ENCODE data around the gene U2AF2. TPM values are rescaled to one million over a fixed set of nuclear protein-coding genes. Genes with fewer than 3 reads are reported as not detected.

The U2AF2 gene
- total RNA-seq, 4 donors from 2014 or later = 85.0 to 112 (median 99.7) TPM

DNA sequence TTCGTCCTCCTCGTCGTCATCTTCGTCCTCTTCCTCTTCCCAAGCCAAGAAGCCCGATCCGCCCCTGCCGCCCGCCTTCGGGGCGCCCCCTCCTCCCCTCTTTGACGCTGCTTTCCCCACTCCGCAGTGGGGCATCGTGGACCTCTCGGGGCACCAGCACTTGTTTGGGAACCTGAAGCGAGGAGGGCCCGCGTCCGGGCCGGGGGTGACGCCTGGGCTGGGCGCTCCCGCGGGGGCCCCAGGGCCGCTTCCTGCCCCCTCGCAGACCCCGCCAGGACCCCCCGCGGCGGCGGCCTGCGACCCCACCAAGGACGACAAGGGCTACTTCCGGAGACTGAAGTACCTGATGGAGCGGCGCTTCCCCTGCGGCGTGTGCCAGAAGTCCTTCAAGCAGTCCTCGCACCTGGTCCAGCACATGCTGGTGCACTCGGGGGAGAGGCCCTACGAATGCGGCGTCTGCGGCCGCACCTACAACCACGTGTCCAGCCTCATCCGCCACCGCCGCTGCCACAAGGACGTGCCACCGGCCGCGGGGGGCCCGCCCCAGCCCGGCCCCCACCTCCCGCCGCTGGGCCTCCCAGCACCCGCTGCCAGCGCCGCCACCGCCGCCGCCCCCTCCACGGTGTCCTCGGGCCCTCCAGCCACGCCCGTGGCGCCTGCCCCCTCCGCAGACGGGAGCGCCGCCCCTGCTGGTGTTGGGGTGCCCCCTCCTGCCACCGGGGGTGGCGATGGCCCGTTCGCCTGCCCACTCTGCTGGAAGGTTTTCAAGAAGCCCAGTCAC, 40.7 kb upstream of the U2AF2 start:
- Histone ChIP-seq H3K9me3 (no peaks in the 10 kb centered on the region), H3K36me3 (peaks cover 11 to 71% (median 26%) of the 10 kb centered on the region in 3 donors), H3K4me1 (peaks cover 0 to 30% (median 4%) of the 10 kb centered on the region in 3 donors), H3K27me3 (no peaks in the 10 kb centered on the region), H3K27ac (no peak overlapping the region), H3K4me3 (no peak overlapping the region)
- DNase-seq = no peak
- intact Hi-C loops (cut with DNase I) = loop anchor here (5.0 kb wide), 1 partner anchor 97 kb away; no protein-coding TSS in a partner anchor
- TF ChIP-seq, protein P1, sequence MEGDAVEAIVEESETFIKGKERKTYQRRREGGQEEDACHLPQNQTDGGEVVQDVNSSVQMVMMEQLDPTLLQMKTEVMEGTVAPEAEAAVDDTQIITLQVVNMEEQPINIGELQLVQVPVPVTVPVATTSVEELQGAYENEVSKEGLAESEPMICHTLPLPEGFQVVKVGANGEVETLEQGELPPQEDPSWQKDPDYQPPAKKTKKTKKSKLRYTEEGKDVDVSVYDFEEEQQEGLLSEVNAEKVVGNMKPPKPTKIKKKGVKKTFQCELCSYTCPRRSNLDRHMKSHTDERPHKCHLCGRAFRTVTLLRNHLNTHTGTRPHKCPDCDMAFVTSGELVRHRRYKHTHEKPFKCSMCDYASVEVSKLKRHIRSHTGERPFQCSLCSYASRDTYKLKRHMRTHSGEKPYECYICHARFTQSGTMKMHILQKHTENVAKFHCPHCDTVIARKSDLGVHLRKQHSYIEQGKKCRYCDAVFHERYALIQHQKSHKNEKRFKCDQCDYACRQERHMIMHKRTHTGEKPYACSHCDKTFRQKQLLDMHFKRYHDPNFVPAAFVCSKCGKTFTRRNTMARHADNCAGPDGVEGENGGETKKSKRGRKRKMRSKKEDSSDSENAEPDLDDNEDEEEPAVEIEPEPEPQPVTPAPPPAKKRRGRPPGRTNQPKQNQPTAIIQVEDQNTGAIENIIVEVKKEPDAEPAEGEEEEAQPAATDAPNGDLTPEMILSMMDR (IDR thresholded peaks at IDR 0.05) = no peak
- no peak for TF ChIP-seq POLR2A (IDR thresholded peaks at IDR 0.05)
- WGBS, 2 donors = 96 to 97% methylated on average over 13 to 28 of the region's 75 CpGs

DNA sequence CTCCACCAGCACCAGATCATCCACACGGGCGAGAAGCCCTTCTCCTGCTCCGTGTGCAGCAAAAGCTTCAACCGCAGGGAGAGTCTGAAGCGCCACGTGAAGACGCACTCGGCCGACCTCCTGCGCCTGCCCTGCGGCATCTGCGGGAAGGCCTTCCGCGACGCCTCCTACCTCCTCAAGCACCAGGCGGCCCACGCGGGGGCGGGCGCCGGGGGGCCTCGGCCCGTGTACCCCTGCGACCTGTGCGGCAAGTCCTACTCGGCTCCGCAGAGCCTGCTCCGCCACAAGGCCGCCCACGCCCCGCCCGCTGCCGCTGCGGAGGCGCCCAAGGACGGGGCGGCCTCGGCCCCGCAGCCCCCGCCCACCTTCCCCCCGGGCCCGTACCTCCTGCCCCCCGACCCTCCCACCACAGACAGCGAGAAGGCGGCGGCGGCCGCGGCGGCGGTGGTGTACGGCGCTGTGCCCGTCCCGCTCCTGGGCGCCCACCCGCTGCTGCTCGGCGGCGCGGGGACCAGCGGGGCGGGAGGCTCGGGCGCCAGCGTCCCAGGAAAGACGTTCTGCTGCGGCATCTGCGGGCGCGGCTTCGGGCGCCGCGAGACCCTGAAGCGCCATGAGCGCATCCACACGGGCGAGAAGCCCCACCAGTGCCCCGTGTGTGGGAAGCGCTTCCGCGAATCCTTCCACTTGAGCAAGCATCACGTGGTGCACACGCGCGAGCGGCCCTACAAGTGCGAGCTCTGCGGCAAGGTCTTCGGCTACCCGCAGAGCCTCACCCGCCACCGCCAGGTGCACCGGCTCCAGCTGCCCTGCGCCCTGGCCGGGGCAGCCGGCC, 39.9 kb upstream of the U2AF2 start:
- intact Hi-C loops (cut with DNase I) = loop anchor here (5.0 kb wide), 1 partner anchor 98 kb away; no protein-coding TSS in a partner anchor
- Histone ChIP-seq H3K9me3 (no peaks in the 10 kb centered on the region), H3K4me1 (peaks cover 2 to 34% (median 4%) of the 10 kb centered on the region in 3 donors), H3K27ac (no peak overlapping the region), H3K27me3 (no peaks in the 10 kb centered on the region), H3K4me3 (no peak overlapping the region), H3K36me3 (peaks cover 11 to 63% (median 26%) of the 10 kb centered on the region in 3 donors)
- DNase-seq = no peak
- 95 to 100% methylated on average over 1 to 24 of the region's 98 CpGs for WGBS, 2 donors
- no peak for TF ChIP-seq POLR2A (IDR thresholded peaks at IDR 0.05)
- TF ChIP-seq, protein P1 (IDR thresholded peaks at IDR 0.05) = no peak

DNA sequence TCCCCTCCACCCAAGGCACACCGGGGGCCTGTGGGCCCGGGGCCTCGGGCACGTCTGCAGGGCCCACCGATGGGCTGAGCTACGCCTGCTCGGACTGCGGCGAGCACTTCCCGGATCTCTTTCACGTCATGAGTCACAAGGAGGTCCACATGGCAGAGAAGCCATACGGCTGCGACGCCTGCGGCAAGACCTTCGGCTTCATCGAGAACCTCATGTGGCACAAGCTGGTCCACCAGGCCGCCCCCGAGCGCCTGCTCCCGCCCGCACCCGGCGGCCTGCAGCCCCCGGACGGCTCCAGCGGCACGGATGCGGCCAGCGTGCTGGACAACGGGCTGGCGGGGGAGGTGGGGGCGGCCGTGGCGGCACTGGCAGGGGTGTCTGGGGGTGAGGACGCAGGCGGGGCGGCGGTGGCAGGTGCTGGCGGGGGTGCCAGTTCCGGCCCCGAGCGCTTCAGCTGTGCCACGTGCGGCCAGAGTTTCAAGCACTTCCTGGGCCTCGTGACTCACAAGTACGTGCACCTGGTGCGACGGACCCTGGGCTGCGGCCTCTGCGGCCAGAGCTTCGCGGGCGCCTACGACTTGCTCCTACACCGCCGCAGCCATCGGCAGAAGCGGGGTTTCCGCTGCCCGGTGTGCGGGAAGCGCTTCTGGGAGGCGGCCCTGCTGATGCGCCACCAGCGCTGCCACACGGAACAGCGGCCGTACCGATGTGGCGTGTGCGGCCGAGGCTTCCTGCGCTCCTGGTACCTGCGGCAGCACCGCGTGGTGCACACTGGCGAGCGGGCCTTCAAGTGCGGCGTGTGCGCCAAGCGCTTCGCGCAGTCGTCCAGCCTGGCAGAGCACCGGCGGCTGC, 39.1 kb upstream of the U2AF2 start:
- Histone ChIP-seq H3K9me3 (no peaks in the 10 kb centered on the region), H3K27ac (no peak overlapping the region), H3K36me3 (peaks cover 11 to 58% (median 26%) of the 10 kb centered on the region in 3 donors), H3K4me3 (no peak overlapping the region), H3K27me3 (no peaks in the 10 kb centered on the region), H3K4me1 (peaks cover 2 to 33% (median 4%) of the 10 kb centered on the region in 3 donors)
- intact Hi-C loops (cut with DNase I) = no loop called here
- DNase-seq = no peak
- WGBS, 2 donors = 99% methylated on average over 12 of the region's 88 CpGs; no CpG with 5 or more reads in 1 of the 2 donors
- TF ChIP-seq, protein P1 (IDR thresholded peaks at IDR 0.05) = no peak
- no peak for TF ChIP-seq POLR2A (IDR thresholded peaks at IDR 0.05)

DNA sequence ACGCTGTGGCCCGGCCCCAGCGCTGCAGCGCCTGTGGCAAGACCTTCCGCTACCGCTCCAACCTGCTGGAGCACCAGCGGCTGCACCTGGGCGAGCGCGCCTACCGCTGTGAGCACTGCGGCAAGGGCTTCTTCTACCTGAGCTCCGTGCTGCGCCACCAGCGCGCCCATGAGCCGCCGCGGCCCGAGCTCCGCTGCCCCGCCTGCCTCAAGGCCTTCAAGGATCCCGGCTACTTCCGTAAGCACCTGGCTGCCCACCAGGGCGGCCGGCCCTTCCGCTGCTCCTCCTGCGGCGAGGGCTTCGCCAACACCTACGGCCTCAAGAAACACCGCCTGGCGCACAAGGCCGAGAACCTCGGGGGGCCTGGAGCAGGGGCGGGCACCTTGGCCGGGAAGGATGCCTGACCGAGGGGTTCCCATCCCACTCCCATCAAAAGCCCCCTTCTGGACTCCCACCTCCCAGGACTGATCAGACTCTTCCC, 38.4 kb upstream of the U2AF2 start:
- peaks cover 2 to 26% (median 4%) of the 10 kb centered on the region in 3 donors for H3K4me1 ChIP-seq
- H3K9me3 ChIP-seq = no peaks in the 10 kb centered on the region
- 93 to 95% methylated on average over 7 to 8 of the region's 38 CpGs for WGBS, 2 donors
- intact Hi-C loops (cut with DNase I) = no loop called here
- no peak for TF ChIP-seq POLR2A (IDR thresholded peaks at IDR 0.05)
- TF ChIP-seq, protein P1 (IDR thresholded peaks at IDR 0.05) = no peak
- DNase-seq = no peak
- H3K36me3 ChIP-seq = peaks cover 11 to 63% (median 26%) of the 10 kb centered on the region in 3 donors
- H3K27ac ChIP-seq = no peak overlapping the region
- no peaks in the 10 kb centered on the region for H3K27me3 ChIP-seq
- no peak overlapping the region for H3K4me3 ChIP-seq

All from esophagus squamous epithelium (tissue), 5 donors.